ENCODE results near the gene TFDP3. TPM values are rescaled to one million over a fixed set of nuclear protein-coding genes. Genes with fewer than 3 reads are reported as not detected.

The TFDP3 gene
- total and polyA plus RNA-seq, 10 of the 15 experiments (the other 5 are each of a cell fraction or from before 2014, with no cell fraction given): 0.14 TPM; not detected in 9

DNA sequence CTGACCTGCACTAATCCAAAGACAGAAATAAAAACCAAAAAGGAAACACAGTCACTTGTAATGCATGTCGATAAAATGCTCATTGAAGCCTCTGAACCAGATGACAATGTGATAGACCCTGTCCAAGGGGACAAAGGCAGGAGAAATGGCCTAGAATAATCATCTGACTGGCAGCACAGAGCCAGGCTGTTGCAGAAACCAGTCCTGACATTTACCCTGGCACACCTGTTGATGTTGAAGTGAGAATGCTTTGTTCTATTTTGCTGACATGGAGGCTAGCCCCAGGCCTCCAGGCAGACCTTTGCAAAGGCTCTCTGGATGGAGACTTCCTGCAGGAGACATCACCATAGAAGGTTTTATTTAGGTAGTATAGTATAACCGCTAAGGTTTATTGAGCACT is 41.0 kb downstream of the TFDP3 start (continued):
- TF ChIP-seq ZNF687 (IDR thresholded peaks at IDR 0.05) (no peak), ZSCAN29 (IDR thresholded peaks at IDR 0.05) (no peak), POLR2AphosphoS5 (IDR thresholded peaks at IDR 0.05; ENCODE audit: low read length) (no peak)
- TF ChIP-seq, protein P1, sequence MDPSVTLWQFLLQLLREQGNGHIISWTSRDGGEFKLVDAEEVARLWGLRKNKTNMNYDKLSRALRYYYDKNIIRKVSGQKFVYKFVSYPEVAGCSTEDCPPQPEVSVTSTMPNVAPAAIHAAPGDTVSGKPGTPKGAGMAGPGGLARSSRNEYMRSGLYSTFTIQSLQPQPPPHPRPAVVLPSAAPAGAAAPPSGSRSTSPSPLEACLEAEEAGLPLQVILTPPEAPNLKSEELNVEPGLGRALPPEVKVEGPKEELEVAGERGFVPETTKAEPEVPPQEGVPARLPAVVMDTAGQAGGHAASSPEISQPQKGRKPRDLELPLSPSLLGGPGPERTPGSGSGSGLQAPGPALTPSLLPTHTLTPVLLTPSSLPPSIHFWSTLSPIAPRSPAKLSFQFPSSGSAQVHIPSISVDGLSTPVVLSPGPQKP (IDR thresholded peaks at IDR 0.05; ENCODE audit: low read depth, low read length): no peak

DNA sequence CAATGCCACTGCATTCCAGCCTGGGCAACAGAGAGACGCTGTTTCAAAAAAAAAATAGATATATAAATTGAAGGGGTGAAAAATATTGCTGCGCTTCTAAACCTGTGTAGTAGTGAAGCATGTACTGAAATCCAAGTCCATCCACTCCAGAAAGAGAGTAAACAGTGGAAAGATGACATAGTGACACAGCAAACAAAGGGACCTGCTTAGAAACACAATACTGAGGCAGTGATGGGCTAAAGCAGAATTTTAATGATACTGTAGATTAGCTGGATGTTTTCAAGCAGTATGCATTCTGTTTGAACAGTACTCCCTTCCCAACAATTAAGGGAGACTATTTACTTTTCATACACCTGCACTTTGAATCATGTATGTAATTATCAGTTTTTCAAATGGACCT is 42.5 kb downstream of the TFDP3 start:
- H2AFZ ChIP-seq (ENCODE audit: control insufficient read depth, low read depth, low read length): no peak overlapping the region
- H3K9me3 ChIP-seq (replicated peaks; ENCODE audit: control insufficient read depth, insufficient read depth, low read length): no peaks in the 10 kb centered on the region
- CTCF ChIA-PET: interaction anchor here (0.9 kb wide), 1 partner anchor 434 kb away, joined by 3 read pairs; no protein-coding TSS in a partner anchor
- H3K36me3 ChIP-seq (ENCODE audit: control insufficient read depth in 2 of 2, insufficient read depth in 2 of 2, low read length in 1 of 2): no peaks in the 10 kb centered on the region
- H3K27me3 ChIP-seq (replicated peaks in 1 of 2; ENCODE audit: control insufficient read depth in 2 of 2, insufficient read depth in 2 of 2, low read length in 1 of 2): no peaks in the 10 kb centered on the region
- H3K27ac ChIP-seq (ENCODE audit: control insufficient read depth, insufficient read depth): no peak overlapping the region
- H3K9ac ChIP-seq (ENCODE audit: control insufficient read depth, insufficient read depth, low read length): no peak overlapping the region
- TF ChIP-seq EP300 (IDR thresholded peaks at IDR 0.05; ENCODE audit: borderline replicate concordance in 1 of 2, control insufficient read depth in 1 of 2, low read depth in 2 of 2, low read length in 2 of 2) (no peak), NFIC (IDR thresholded peaks at IDR 0.05; ENCODE audit: low read depth, low read length) (no peak), POLR2A (IDR thresholded peaks at IDR 0.05; ENCODE audit: low read depth, low read length) (no peak)
- TF ChIP-seq, protein P2, sequence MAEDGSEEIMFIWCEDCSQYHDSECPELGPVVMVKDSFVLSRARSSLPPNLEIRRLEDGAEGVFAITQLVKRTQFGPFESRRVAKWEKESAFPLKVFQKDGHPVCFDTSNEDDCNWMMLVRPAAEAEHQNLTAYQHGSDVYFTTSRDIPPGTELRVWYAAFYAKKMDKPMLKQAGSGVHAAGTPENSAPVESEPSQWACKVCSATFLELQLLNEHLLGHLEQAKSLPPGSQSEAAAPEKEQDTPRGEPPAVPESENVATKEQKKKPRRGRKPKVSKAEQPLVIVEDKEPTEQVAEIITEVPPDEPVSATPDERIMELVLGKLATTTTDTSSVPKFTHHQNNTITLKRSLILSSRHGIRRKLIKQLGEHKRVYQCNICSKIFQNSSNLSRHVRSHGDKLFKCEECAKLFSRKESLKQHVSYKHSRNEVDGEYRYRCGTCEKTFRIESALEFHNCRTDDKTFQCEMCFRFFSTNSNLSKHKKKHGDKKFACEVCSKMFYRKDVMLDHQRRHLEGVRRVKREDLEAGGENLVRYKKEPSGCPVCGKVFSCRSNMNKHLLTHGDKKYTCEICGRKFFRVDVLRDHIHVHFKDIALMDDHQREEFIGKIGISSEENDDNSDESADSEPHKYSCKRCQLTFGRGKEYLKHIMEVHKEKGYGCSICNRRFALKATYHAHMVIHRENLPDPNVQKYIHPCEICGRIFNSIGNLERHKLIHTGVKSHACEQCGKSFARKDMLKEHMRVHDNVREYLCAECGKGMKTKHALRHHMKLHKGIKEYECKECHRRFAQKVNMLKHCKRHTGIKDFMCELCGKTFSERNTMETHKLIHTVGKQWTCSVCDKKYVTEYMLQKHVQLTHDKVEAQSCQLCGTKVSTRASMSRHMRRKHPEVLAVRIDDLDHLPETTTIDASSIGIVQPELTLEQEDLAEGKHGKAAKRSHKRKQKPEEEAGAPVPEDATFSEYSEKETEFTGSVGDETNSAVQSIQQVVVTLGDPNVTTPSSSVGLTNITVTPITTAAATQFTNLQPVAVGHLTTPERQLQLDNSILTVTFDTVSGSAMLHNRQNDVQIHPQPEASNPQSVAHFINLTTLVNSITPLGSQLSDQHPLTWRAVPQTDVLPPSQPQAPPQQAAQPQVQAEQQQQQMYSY (CRISPR knock-in tag; IDR thresholded peaks at IDR 0.05): no peak
- no peak overlapping the region for H3K4me3 ChIP-seq
- intact Hi-C loops (cut with micrococcal nuclease; ENCODE audit: unreplicated experiment): loop anchor here (10.0 kb wide), 1 partner anchor 171 kb away; no protein-coding TSS in a partner anchor
- 0% methylated on average over 2 of the region's 2 CpGs for WGBS (ENCODE audit: insufficient coverage, insufficient replicate concordance, low lambda C conversion rate, missing lambda C conversion rate)
- FAIRE-seq: no peak
- BruUV-seq (replicated peaks): no TSS peak
- H3K4me2 ChIP-seq (ENCODE audit: control insufficient read depth, insufficient read depth): no peak overlapping the region
- RAD21 ChIA-PET (ENCODE audit: unreplicated experiment): no interaction called here
- DNase-seq (ENCODE audit: low read depth, low spot score): no peak
- ATAC-seq: no peak
- H3K4me1 ChIP-seq (ENCODE audit: control insufficient read depth, insufficient read depth, low read length): no peaks in the 10 kb centered on the region
- in situ Hi-C loops (cut with MboI): no loop called here
- SMC1A ChIA-PET (ENCODE audit: uncharacterized antibody, unreplicated experiment): interaction anchor here (0.6 kb wide), 1 partner anchor 540 kb away, joined by 3 read pairs; no protein-coding TSS in a partner anchor
- no peaks in the 10 kb centered on the region for H3K79me2 ChIP-seq (ENCODE audit: control insufficient read depth, insufficient read depth, low read length)
- POLR2A ChIA-PET: no interaction called here
- H4K20me1 ChIP-seq (ENCODE audit: control insufficient read depth, insufficient read depth): no peaks in the 10 kb centered on the region
